ENCODE measurements around the gene ZNF821. TPM values are rescaled to one million over a fixed set of nuclear protein-coding genes. Genes with fewer than 3 reads are reported as not detected.
"Not testable (repeated sequence)": the region's sequence is repeated elsewhere in the genome, so short reads cannot be mapped to it uniquely, and the experiment has no call there.

The ZNF821 gene
- total RNA-seq, 2 experiments from 2014 or later = 7.1 to 7.7 TPM

DNA sequence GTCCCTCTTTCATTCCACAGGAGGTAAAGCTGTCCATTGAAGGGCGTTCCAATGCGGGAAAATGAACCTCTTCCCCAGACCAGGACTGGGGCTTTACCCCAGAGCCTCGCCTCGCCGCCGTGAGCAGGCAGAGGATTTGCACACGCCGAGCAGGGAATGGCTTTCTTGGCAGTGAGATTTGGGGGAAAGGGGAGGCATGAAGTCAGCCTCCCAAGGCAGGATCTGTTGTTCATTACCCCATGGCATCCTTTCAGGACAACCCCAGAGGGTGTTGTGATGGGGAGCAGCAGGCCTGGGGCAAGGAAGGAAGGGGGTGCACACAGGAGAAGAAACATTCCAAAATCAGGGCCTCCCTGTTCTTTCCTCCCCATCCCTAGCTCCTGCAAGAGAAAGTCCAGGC is 32.2 kb downstream of the ZNF821 start:
- ChIA-PET POLR2A (no interaction called here), CTCF (interaction anchor here (1.4 to 1.7 kb wide), 3 partner anchors 12 to 110 kb away, joined by 3 to 4 read pairs (median 3); no protein-coding TSS in a partner anchor)
- no peaks in the 10 kb centered on the region for H3K27me3 Mint-ChIP-seq
- no peaks in the 10 kb centered on the region for H3K9me3 Mint-ChIP-seq
- no peak for DNase-seq
- no peak overlapping the region for H3K27ac Mint-ChIP-seq
- H3K36me3 Mint-ChIP-seq (ENCODE audit: low read depth) = peaks cover 52% of the 10 kb centered on the region
- H3K4me3 Mint-ChIP-seq = no peak overlapping the region
- peaks cover 66% of the 10 kb centered on the region for H3K4me1 Mint-ChIP-seq

DNA sequence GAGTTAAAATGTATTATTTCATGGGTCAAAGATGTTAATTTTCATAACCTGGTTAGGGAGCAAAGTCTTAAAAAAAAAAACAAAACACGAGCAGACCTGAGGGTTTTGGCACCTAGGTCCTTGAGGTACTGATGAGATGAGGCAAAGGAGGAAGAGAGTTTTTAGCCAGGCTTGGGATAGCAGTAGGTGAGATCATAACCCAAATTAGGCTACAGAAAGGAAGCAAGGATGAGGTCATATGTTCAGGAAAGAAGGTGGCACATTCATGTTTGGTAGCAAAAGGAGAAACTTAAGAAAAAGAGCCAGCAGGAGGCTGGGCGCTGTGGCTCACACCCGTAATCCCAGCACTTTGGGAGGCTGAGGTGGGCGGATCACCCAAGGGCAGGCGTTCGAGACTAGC is 35.4 kb downstream of the ZNF821 start:
- Mint-ChIP-seq H3K27me3 (no peaks in the 10 kb centered on the region), H3K36me3 (ENCODE audit: low read depth) (peaks cover 37% of the 10 kb centered on the region), H3K4me1 (peaks cover 56% of the 10 kb centered on the region), H3K27ac (no peak overlapping the region), H3K4me3 (no peak overlapping the region), H3K9me3 (no peaks in the 10 kb centered on the region)
- CTCF ChIA-PET = no interaction called here
- DNase-seq = no peak
- POLR2A ChIA-PET = no interaction called here

DNA sequence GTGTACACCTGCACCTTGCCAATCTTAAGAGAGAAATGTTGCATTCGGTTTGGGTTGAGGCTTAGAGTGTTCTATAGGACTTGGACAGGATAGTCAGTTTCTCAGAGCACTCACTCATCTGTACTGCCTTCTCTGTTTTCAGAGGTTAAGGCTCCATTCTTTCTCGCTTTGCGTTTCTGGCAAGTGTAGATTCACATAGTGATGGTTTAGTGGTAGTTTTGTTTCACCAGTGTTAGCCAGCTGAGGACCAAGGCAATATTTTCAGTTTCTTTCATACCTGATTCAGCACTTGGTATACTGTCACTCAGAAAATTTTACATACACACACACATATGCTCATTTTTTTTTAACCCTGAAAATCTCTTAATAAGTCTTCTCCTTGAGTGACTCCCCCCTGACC is 36.9 kb downstream of the ZNF821 start:
- Mint-ChIP-seq H3K36me3 (ENCODE audit: low read depth) (peaks cover 31% of the 10 kb centered on the region), H3K9me3 (no peaks in the 10 kb centered on the region), H3K27ac (peak overlapping the region; percentile 99), H3K4me3 (peak overlapping the region; percentile 91), H3K27me3 (no peaks in the 10 kb centered on the region), H3K4me1 (peaks cover 53% of the 10 kb centered on the region)
- ChIA-PET CTCF (interaction anchor here (1.1 to 1.7 kb wide), 3 partner anchors 8 to 37 kb away, joined by 4 to 5 read pairs (median 5); partner anchors contain the start of gene ZNF821), POLR2A (no interaction called here)
- no peak for DNase-seq

DNA sequence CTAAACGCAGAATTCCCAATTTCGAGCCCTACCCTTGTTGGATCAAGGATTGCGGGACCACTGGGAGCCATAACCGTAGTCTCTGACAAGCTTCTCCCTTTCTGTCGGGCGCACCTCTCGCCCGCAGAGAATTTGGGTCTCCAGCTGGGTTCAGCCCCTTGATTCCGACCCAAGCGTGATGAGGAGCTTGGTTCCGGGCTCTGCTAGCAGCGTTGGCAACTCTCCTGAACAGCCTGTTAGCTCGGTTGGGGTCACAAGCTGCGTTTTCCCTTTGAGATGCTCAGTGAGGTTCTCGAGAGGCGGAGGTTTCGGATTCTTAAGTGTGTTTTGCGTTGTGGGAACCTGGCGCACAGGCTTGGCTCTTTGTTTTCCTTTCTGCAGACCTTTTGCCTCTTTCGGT is 37.6 kb downstream of the ZNF821 start:
- CTCF ChIA-PET = interaction anchor here (1.1 to 1.7 kb wide), 3 partner anchors 9 to 38 kb away, joined by 4 to 5 read pairs (median 5); partner anchors contain the start of gene ZNF821
- POLR2A ChIA-PET = no interaction called here
- Mint-ChIP-seq H3K27me3 (no peaks in the 10 kb centered on the region), H3K36me3 (ENCODE audit: low read depth) (peaks cover 27% of the 10 kb centered on the region), H3K9me3 (no peaks in the 10 kb centered on the region), H3K4me1 (peaks cover 53% of the 10 kb centered on the region), H3K4me3 (peak overlapping the region; percentile 91), H3K27ac (peak overlapping the region; percentile 99)
- peak; percentile 44 for DNase-seq

DNA sequence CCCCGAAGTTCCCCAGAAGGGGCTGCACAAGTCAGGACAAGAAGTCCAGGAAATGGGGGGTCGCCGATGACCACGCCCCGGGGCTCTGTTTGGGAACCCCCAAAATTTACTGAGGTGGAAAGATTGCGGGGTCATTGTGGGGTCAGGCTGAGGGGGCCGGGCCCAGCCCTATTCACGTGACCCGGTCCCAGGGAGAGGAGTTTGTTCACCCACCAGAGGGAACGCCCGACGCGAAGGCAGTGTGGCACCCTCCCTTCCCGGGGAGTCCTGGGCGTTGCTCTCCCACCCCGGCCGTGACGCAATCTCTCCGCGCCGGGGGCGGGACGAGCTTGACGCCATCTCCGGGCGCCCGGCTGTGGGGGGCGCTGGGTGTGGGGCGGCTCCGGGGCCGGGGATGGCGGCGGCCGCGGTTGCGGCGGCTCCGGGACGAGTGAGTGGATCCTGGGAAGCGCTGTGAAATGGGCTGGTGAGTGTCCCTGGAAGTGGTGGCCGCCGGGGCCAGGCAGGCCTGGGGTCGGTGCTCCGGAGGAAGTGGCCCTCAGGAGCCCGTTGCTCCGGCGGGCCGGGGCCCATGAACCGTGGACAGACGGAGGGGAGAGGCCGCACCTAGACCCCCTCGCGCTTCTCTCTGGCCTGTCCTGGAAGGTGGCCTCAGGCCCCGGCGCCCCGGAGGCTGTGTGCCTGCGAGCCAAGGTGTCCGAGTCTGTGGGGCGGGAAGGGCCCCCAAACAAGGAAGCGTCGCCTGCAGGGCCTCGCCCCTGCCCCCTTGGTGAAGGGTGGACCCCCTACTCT is 38.1 kb downstream of the ZNF821 start, which contains the start of gene ATXN1L:
Gene ATXN1L, plus strand, starts transcription at position 338 of the 792 bp plus-strand sequence. CDS start 3,765 bp downstream, outside the sequence.
- ChIA-PET POLR2A (no interaction called here), CTCF (interaction anchor here (1.1 to 1.7 kb wide), 4 partner anchors 10 to 38 kb away, joined by 4 to 5 read pairs (median 5); partner anchors contain the start of gene ZNF821)
- Mint-ChIP-seq H3K36me3 (ENCODE audit: low read depth) (peaks cover 25% of the 10 kb centered on the region), H3K27ac (peak within 1 kb of the TSS; percentile 99), H3K9me3 (no peaks in the 10 kb centered on the region), H3K4me1 (peaks cover 53% of the 10 kb centered on the region), H3K4me3 (peak within 1 kb of the TSS; percentile 91), H3K27me3 (no peaks in the 10 kb centered on the region)
- peak; percentile 93 for DNase-seq

DNA sequence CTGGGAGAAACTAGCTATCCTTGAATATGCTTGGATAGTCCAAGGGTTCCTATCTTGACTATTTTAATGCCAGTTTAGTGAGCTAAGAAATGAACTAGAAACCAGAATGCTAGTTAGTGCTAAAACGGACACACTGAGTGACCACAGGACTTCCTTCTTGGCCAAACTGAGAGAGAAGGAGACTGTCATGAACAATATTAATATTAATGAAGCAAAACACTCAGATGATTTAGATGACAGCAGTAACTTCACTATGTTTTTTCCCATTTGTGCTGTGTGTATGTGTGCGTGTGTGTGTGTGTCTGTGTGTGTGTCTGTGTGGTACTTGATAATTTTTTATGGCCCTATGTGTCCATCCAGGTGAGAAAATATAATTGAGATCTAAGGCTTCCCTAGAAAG is 40.4 kb downstream of the ZNF821 start:
- Mint-ChIP-seq H3K36me3 (ENCODE audit: low read depth) (peaks cover 9% of the 10 kb centered on the region), H3K27me3 (no peaks in the 10 kb centered on the region), H3K4me1 (peaks cover 49% of the 10 kb centered on the region), H3K9me3 (no peaks in the 10 kb centered on the region), H3K27ac (peak overlapping the region; percentile 32), H3K4me3 (no peak overlapping the region)
- ChIA-PET POLR2A (no interaction called here), CTCF (interaction anchor here (0.9 to 1.4 kb wide), 3 partner anchors 9 to 39 kb away, joined by 3 to 4 read pairs (median 3); no protein-coding TSS in a partner anchor)
- DNase-seq = no peak

DNA sequence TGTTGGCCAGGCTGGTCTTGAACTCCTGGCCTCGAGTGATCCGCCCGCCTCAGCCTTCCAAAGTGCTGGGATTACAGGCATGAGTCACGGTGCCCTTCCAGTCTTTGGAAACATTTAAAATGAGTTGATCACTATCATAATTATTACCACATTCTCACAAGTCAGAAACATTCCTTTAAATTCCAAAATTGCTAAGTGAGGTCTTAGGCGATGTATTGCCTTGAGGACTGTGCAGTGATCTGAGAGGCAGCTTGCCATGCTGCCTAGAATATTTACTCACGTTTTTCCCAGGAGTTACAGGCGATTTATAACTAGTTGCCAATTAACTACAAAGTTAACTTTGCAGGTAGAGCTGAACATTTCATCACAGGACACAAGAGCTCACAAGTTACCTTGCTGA is 43.9 kb downstream of the ZNF821 start:
- Mint-ChIP-seq H3K27ac (no peak overlapping the region), H3K4me1 (peaks cover 20% of the 10 kb centered on the region), H3K36me3 (ENCODE audit: low read depth) (no peaks in the 10 kb centered on the region), H3K27me3 (no peaks in the 10 kb centered on the region), H3K9me3 (no peaks in the 10 kb centered on the region), H3K4me3 (no peak overlapping the region)
- ChIA-PET CTCF (interaction anchor here (0.7 to 1.2 kb wide), 3 partner anchors 8 to 65 kb away, joined by 3 read pairs; no protein-coding TSS in a partner anchor), POLR2A (no interaction called here)
- DNase-seq = no peak

GRCh38 chr16:71837150-71837549 is 46.8 kb downstream of the ZNF821 start:
- Mint-ChIP-seq H3K4me1 (peaks cover 9% of the 10 kb centered on the region), H3K36me3 (ENCODE audit: low read depth) (no peaks in the 10 kb centered on the region), H3K9me3 (no peaks in the 10 kb centered on the region), H3K27me3 (no peaks in the 10 kb centered on the region), H3K27ac (no peak overlapping the region), H3K4me3 (no peak overlapping the region)
- POLR2A ChIA-PET = no interaction called here
- CTCF ChIA-PET = no interaction called here
- DNase-seq = no peak

GRCh38 chr16:71834291-71834690 is 49.7 kb downstream of the ZNF821 start:
- DNase-seq = no peak
- CTCF ChIA-PET = interaction anchor here (0.5 to 1.2 kb wide), 3 partner anchors 9 to 178 kb away, joined by 3 read pairs; no protein-coding TSS in a partner anchor
- no peak overlapping the region for H3K27ac Mint-ChIP-seq
- H3K4me1 Mint-ChIP-seq = peaks cover 5% of the 10 kb centered on the region
- POLR2A ChIA-PET = no interaction called here
- no peaks in the 10 kb centered on the region for H3K36me3 Mint-ChIP-seq (ENCODE audit: low read depth)
- H3K4me3 Mint-ChIP-seq = no peak overlapping the region
- no peaks in the 10 kb centered on the region for H3K27me3 Mint-ChIP-seq
- no peaks in the 10 kb centered on the region for H3K9me3 Mint-ChIP-seq

GRCh38 chr16:71832112-71832511 is 51.9 kb downstream of the ZNF821 start:
- H3K4me1 Mint-ChIP-seq; H3K9me3 Mint-ChIP-seq; H3K4me3 Mint-ChIP-seq; H3K27me3 Mint-ChIP-seq; DNase-seq; POLR2A ChIA-PET; H3K36me3 Mint-ChIP-seq (ENCODE audit: low read depth); H3K27ac Mint-ChIP-seq: not testable (repeated sequence)
- CTCF ChIA-PET = interaction anchor here (1.4 kb wide), 1 partner anchor 8 kb away, joined by 3 read pairs; no protein-coding TSS in a partner anchor

DNA sequence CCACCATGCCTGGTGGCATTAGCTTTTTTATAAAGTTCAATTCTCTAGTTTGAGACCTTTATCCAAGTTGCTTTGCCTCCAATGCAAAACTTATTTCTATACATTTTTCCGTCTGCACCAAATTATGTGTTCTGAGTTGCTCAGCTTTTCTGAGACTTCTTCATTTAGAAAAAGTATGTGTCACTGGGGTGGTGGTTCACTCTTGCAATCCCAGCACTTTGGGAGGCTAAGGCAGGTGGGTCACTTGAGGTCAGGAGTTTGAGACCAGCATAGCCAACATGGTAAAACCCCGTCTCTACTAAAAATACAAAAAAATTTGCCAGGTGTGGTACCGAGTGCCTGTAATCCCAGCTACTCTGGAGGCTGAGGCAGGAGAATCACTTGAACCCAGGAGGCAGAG is 52.3 kb downstream of the ZNF821 start:
- H3K36me3 Mint-ChIP-seq (ENCODE audit: low read depth); H3K9me3 Mint-ChIP-seq; H3K4me3 Mint-ChIP-seq; H3K27me3 Mint-ChIP-seq; POLR2A ChIA-PET; H3K4me1 Mint-ChIP-seq; H3K27ac Mint-ChIP-seq; DNase-seq: not testable (repeated sequence)
- CTCF ChIA-PET = interaction anchor here (1.4 kb wide), 1 partner anchor 9 kb away, joined by 3 read pairs; no protein-coding TSS in a partner anchor

GRCh38 chr16:71830359-71830758 is 53.6 kb downstream of the ZNF821 start:
- peaks cover 5% of the 10 kb centered on the region for H3K36me3 Mint-ChIP-seq (ENCODE audit: low read depth)
- H3K4me1 Mint-ChIP-seq = peaks cover 9% of the 10 kb centered on the region
- DNase-seq = no peak
- POLR2A ChIA-PET = no interaction called here
- peaks cover 4% of the 10 kb centered on the region for H3K9me3 Mint-ChIP-seq
- CTCF ChIA-PET = interaction anchor here (0.5 to 1.4 kb wide), 5 partner anchors 14 to 64 kb away, joined by 3 to 5 read pairs (median 4); no protein-coding TSS in a partner anchor
- H3K27ac Mint-ChIP-seq = no peak overlapping the region
- no peak overlapping the region for H3K4me3 Mint-ChIP-seq
- H3K27me3 Mint-ChIP-seq = no peaks in the 10 kb centered on the region

GRCh38 chr16:71826533-71827017 is 57.4 kb downstream of the ZNF821 start:
- peaks cover 4% of the 10 kb centered on the region for H3K9me3 Mint-ChIP-seq
- H3K27me3 Mint-ChIP-seq = no peaks in the 10 kb centered on the region
- H3K27ac Mint-ChIP-seq = no peak overlapping the region
- H3K4me1 Mint-ChIP-seq = peaks cover 4% of the 10 kb centered on the region
- no peak for DNase-seq
- ChIA-PET POLR2A (no interaction called here), CTCF (interaction anchor here (0.6 to 1.2 kb wide), 2 partner anchors 9 to 16 kb away, joined by 3 to 4 read pairs; no protein-coding TSS in a partner anchor)
- peaks cover 5% of the 10 kb centered on the region for H3K36me3 Mint-ChIP-seq (ENCODE audit: low read depth)
- H3K4me3 Mint-ChIP-seq = no peak overlapping the region

Data from activated CD4-positive, alpha-beta T cell treated with anti-CD3 and anti-CD28 coated beads, Interleukin-2, amount 10 ng/mL, durations not matched to agents 7 days and 5 days (primary cell).